ENCODE measurements around the gene PCDHGA1. TPM values are rescaled to one million over a fixed set of nuclear protein-coding genes. Genes with fewer than 3 reads are reported as not detected.

PCDHGA1 gene
- total and polyA plus RNA-seq, 9 of the 15 experiments (the other 6 are each of a cell fraction or from before 2014, with no cell fraction given), result 0.05 to 0.26 (median 0.18) TPM; not detected in 2

- Histone ChIP-seq H3K4me1 (replicated peaks in 1 of 2; ENCODE audit: control insufficient read depth in 2 of 2, insufficient read depth in 2 of 2, low read length in 2 of 2) (peaks cover 0 to 2% of the 10 kb centered on the region in 2 experiments; a peak in 1 of 5 replicates), H2AFZ (ENCODE audit: low read depth, low read length) (no peak overlapping the region), H3K9me3 (replicated peaks; ENCODE audit: control insufficient read depth, insufficient read depth, low read depth, low read length) (no peaks in the 10 kb centered on the region), H3K27ac (ENCODE audit: extremely low read depth, low read depth, low read length) (no peak overlapping the region), H4K20me1 (replicated peaks; ENCODE audit: control insufficient read depth, insufficient read depth, low read length) (no peaks in the 10 kb centered on the region), H3K79me2 (ENCODE audit: control insufficient read depth, insufficient read depth, low read length) (no peaks in the 10 kb centered on the region), H3K9me1 (ENCODE audit: control insufficient read depth, insufficient read depth, low read length) (no peaks in the 10 kb centered on the region), H3K4me2 (ENCODE audit: insufficient read depth, low read length) (no peak overlapping the region), H3K36me3 (ENCODE audit: control insufficient read depth, insufficient read depth, low read length) (peaks cover 82% of the 10 kb centered on the region; the same call in 2 of the 3 replicates), H3K27me3 (ENCODE audit: control insufficient read depth in 2 of 2, insufficient read depth in 2 of 2, low read length in 2 of 2) (no peaks in the 10 kb centered on the region), H3K4me3 (no peak overlapping the region), H3K9ac (ENCODE audit: insufficient read depth in 1 of 2, low read depth in 2 of 2, low read length in 2 of 2) (no peak overlapping the region)
- DNase-seq (ENCODE audit: extremely low read depth in 1 of 4, low spot score in 3 of 4) (no peak), ATAC-seq (no peak), FAIRE-seq (no peak)
- intact Hi-C loops (cut with micrococcal nuclease), result no loop called here
- ChIA-PET POLR2A (interaction anchor here (1.1 kb wide), 1 partner anchor 27 kb away, joined by 4 read pairs; no protein-coding TSS in a partner anchor), CTCF (ENCODE audit: low intra/inter-chr PET ratio) (no interaction called here)
- no TSS peak for BruUV-seq (replicated peaks)
- in situ Hi-C loops (cut with MboI), result no loop called here
- no CpG with 5 or more reads among the region's 1 CpG for WGBS (ENCODE audit: insufficient coverage, low coverage, missing lambda C conversion rate)
- TF ChIP-seq POLR2B (IDR thresholded peaks at IDR 0.05; ENCODE audit: low read depth, partially characterized antibody) (no peak), OTX1 (CRISPR knock-in tag; IDR thresholded peaks at IDR 0.05) (no peak), NR2C1 (IDR thresholded peaks at IDR 0.05) (no peak), NR2C1 (tag; IDR thresholded peaks at IDR 0.05) (no peak), MAFG (tag; conservative IDR thresholded peaks at IDR 0.05) (no peak), ZNF3 (CRISPR knock-in tag; IDR thresholded peaks at IDR 0.05) (no peak), GATAD2B (IDR thresholded peaks at IDR 0.05; ENCODE audit: borderline replicate concordance) (no peak), ZNF174 (CRISPR knock-in tag; IDR thresholded peaks at IDR 0.05) (no peak), TAF9B (IDR thresholded peaks at IDR 0.05; ENCODE audit: partially characterized antibody) (no peak), ZNF511 (CRISPR knock-in tag; IDR thresholded peaks at IDR 0.05) (no peak), ZNF277 (CRISPR knock-in tag; IDR thresholded peaks at IDR 0.05; ENCODE audit: borderline replicate concordance) (no peak), IRF1 (CRISPR knock-in tag; IDR thresholded peaks at IDR 0.05; ENCODE audit: borderline replicate concordance) (no peak), AFF1 (IDR thresholded peaks at IDR 0.05; ENCODE audit: low read depth in 1 of 2, partially characterized antibody in 2 of 2) (no peak), ZNF639 (CRISPR knock-in tag; conservative IDR thresholded peaks at IDR 0.05 in 1 of 2, IDR thresholded peaks at IDR 0.05 in 1 of 2) (no peak), FIP1L1 (IDR thresholded peaks at IDR 0.05; ENCODE audit: low read depth, low read length, poor library complexity, severe bottlenecking) (no peak)
Observed at GRCh38 chr5:141533897-141534296, 203.6 kb downstream of the PCDHGA1 start.

Data from K562 (cell line).